HCT116 (cell line): ENCODE results near the gene DOK6. TPM values are rescaled to one million over a fixed set of nuclear protein-coding genes. Genes with fewer than 3 reads are reported as not detected.

Experiments
- ATAC-seq: fragments of 200-7000 bp; cut with Tn5 transposase; 2 replicates; pipeline ENCODE4 v1.9.1; 2020; ENCODE audit warnings: mild to moderate bottlenecking, moderate library complexity
- BruUV-seq: library from RNA; stranded (reverse); fragments of 400-500 nt; replicated peaks from 2 replicates; lab custom pipeline; 2021; lab: Mats Ljungman, UMichigan
- CTCF ChIA-PET: fragments of 300-600 bp; sonication (Branson Sonifier 250); formaldehyde crosslinking; loops from one replicate; lab custom pipeline; 2021; ENCODE audit warnings: antibody characterized with exemption; lab: Charles Lee
- POLR2A ChIA-PET: fragments of 300-600, 350-600 bp; sonication (Branson Sonifier 250); formaldehyde crosslinking; loops from one replicate; lab custom pipeline; 2021; ENCODE audit warnings: antibody characterized with exemption; lab: Charles Lee
- RAD21 ChIA-PET, 2 experiments: fragments of 300-600 bp; sonication (Branson Sonifier 250); formaldehyde crosslinking; loops; one replicate each; lab custom pipeline; 2023; ENCODE audit warnings: low total read pairs in 2 of 2; ENCODE audit not compliant: uncharacterized antibody in 2 of 2, unreplicated experiment in 2 of 2, low non-redundant PET in 1 of 2; lab: Charles Lee
- DNase-seq: peaks from one replicate; pipeline ENCODE4 v3.0.0-alpha.2; 2010; ENCODE audit warnings: low read depth, low spot score
- H2AFZ ChIP-seq: fragments of 200-600 bp; shearing (Covaris generic), sonication (generic); 2 replicates; pipeline ENCODE4 v1.6.1; 2017; ENCODE audit warnings: low read depth, mixed run types, mixed read lengths, antibody characterized with exemption, low read length; ENCODE audit not compliant: poor library complexity, severe bottlenecking
- H3K27ac ChIP-seq: 2 replicates; pipeline ENCODE4 v1.5.1; 2012; ENCODE audit warnings: low read depth, low read length
- H3K27me3 ChIP-seq: fragments of 200-600 bp; sonication (generic); 2 replicates; pipeline ENCODE4 v1.6.1; 2016; ENCODE audit warnings: mixed run types, low read length, mixed read lengths; ENCODE audit not compliant: insufficient read depth
- H3K36me3 ChIP-seq, 2 experiments: fragments of 200-500 bp in 1 of 2; fragments of 200-600 bp in 1 of 2; sonication (Bioruptor generic) in 1 of 2; sonication (generic) in 1 of 2; 2 replicates each; pipeline versions ENCODE4 v1.5.1 to v1.6.1; 2014 to 2016; ENCODE audit warnings: low read length in 2 of 2, inconsistent platforms in 1 of 2, mixed read lengths in 1 of 2, mixed run types in 1 of 2; ENCODE audit not compliant: insufficient read depth in 2 of 2, control insufficient read depth in 1 of 2
- H3K4me1 ChIP-seq, 2 experiments: fragments of 200-600 bp in 1 of 2; sonication (generic) in 1 of 2; 2 replicates each; pipeline versions ENCODE4 v1.5.1 to v1.6.1; 2012 to 2017; ENCODE audit warnings: low read length in 2 of 2, inconsistent platforms in 1 of 2, mild to moderate bottlenecking in 1 of 2, mixed read lengths in 1 of 2, mixed run types in 1 of 2, moderate library complexity in 1 of 2; ENCODE audit not compliant: insufficient read depth in 2 of 2, control insufficient read depth in 1 of 2
- H3K4me2 ChIP-seq: fragments of 200-600 bp; sonication (generic); 2 replicates; pipeline ENCODE4 v1.6.1; 2017; ENCODE audit warnings: mixed run types, low read length, mixed read lengths
- H3K4me3 ChIP-seq, 2 experiments: fragments of 200-600 bp in 1 of 2; sonication (generic) in 1 of 2; replicated peaks in 1 of 2; 2 replicates each; pipeline ENCODE4 v1.5.1; 2011 to 2016; ENCODE audit warnings: low read length in 2 of 2, control low read depth in 1 of 2, low read depth in 1 of 2, mild to moderate bottlenecking in 1 of 2, mixed read lengths in 1 of 2, mixed run types in 1 of 2
- H3K79me2 ChIP-seq: fragments of 200-600 bp; sonication (generic); 2 replicates; pipeline ENCODE4 v1.6.1; 2017; ENCODE audit warnings: mild to moderate bottlenecking, mixed run types, low read length, moderate library complexity, mixed read lengths; ENCODE audit not compliant: insufficient read depth
- H3K9ac ChIP-seq: fragments of 200-600 bp; sonication (generic); 2 replicates; pipeline ENCODE4 v1.6.1; 2016; ENCODE audit warnings: low read length, mixed read lengths
- H3K9me2 ChIP-seq: fragments of 200-600 bp; sonication (generic), shearing (Covaris generic); 2 replicates; pipeline ENCODE4 v1.6.1; 2017; ENCODE audit warnings: mixed run types, mild to moderate bottlenecking, moderate library complexity; ENCODE audit not compliant: insufficient read depth
- H3K9me3 ChIP-seq, 2 experiments: fragments of 200-500 bp in 1 of 2; fragments of 200-600 bp in 1 of 2; sonication (Bioruptor generic) in 1 of 2; sonication (generic) in 1 of 2; 2 replicates each; pipeline ENCODE4 v1.6.1; 2014 to 2017; ENCODE audit warnings: low read length in 2 of 2, mixed read lengths in 2 of 2, inconsistent platforms in 1 of 2, low read depth in 1 of 2, mild to moderate bottlenecking in 1 of 2, mixed run types in 1 of 2, moderate library complexity in 1 of 2; ENCODE audit not compliant: control insufficient read depth in 1 of 2, insufficient read depth in 1 of 2
- H4K20me1 ChIP-seq: fragments of 200-600 bp; sonication (generic), shearing (Covaris generic); 2 replicates; pipeline ENCODE4 v1.6.1; 2017; ENCODE audit warnings: mixed run types, mild to moderate bottlenecking, moderate library complexity; ENCODE audit not compliant: insufficient read depth
- ATF3 ChIP-seq: IDR thresholded peaks from 2 replicates; pipeline ENCODE4 v1.6.1; 2012
- CEBPB ChIP-seq: IDR thresholded peaks from 2 replicates; pipeline ENCODE4 v1.6.1; 2012; ENCODE audit warnings: low read depth
- EGR1 ChIP-seq: IDR thresholded peaks from 2 replicates; pipeline ENCODE4 v1.6.1; 2012; ENCODE audit warnings: low read depth
- EZH2 ChIP-seq: fragments of 200-600 bp; sonication (generic); IDR thresholded peaks from 2 replicates; pipeline ENCODE4 v1.6.1; 2017; ENCODE audit warnings: antibody characterized with exemption, mixed run types
- FOSL1 ChIP-seq: IDR thresholded peaks from 2 replicates; pipeline ENCODE4 v1.6.1; 2012; ENCODE audit warnings: low read depth
- POLR2A ChIP-seq: IDR thresholded peaks from 2 replicates; pipeline ENCODE4 v1.7.0; 2011; ENCODE audit warnings: borderline replicate concordance; ENCODE audit not compliant: insufficient read depth, insufficient read length; ENCODE audit errors: extremely low read depth
- POLR2AphosphoS5 ChIP-seq: IDR thresholded peaks from 2 replicates; pipeline ENCODE4 v1.6.1; 2011; ENCODE audit warnings: mild to moderate bottlenecking, low read depth, low read length, moderate library complexity
- RAD21 ChIP-seq: IDR thresholded peaks from 2 replicates; pipeline ENCODE4 v1.6.1; 2012; ENCODE audit warnings: low read depth, mild to moderate bottlenecking
- REST ChIP-seq: IDR thresholded peaks from 2 replicates; pipeline ENCODE4 v1.6.1; 2012; ENCODE audit warnings: low read depth
- SIN3A ChIP-seq: IDR thresholded peaks from 2 replicates; pipeline ENCODE4 v1.6.1; 2012; ENCODE audit warnings: low read depth
- SP1 ChIP-seq: IDR thresholded peaks from 2 replicates; pipeline ENCODE4 v1.6.1; 2012; ENCODE audit warnings: low read depth
- TCF7L2 ChIP-seq: IDR thresholded peaks from 2 replicates; pipeline ENCODE4 v1.7.0; 2011; ENCODE audit warnings: borderline replicate concordance, inconsistent platforms; ENCODE audit not compliant: insufficient read depth, insufficient read length; ENCODE audit errors: extremely low read depth
- YY1 ChIP-seq: IDR thresholded peaks from 2 replicates; pipeline ENCODE4 v1.6.1; 2011; ENCODE audit warnings: low read length, low read depth, moderate library complexity, mild to moderate bottlenecking; ENCODE audit not compliant: insufficient replicate concordance; ENCODE audit errors: extremely low read depth
- ZNF274 ChIP-seq: fragments of 200-500 bp; sonication (Bioruptor generic); IDR thresholded peaks from 2 replicates; pipeline ENCODE4 v1.6.1; 2014; ENCODE audit warnings: mild to moderate bottlenecking, low read depth, low read length, inconsistent platforms
- intact Hi-C: fragments of 100-400 bp; cut with micrococcal nuclease; formaldehyde crosslinking; loops from 2 replicates; pipeline ENCODE4 v1.10.0; 2022
- total RNA-seq: library from RNA; stranded (reverse); gene quantifications from one replicate; pipeline ENCODE4 v1.2.1, GENCODE V29; 2021; ENCODE audit not compliant: unreplicated experiment
- TF ChIP-seq, protein P1 (sequence below), 3 experiments: fragments of 200-600 bp in 1 of 3; sonication (generic) in 1 of 3; IDR thresholded peaks in 2 of 3; conservative IDR thresholded peaks in 1 of 3; 2 replicates each; pipeline ENCODE4 v1.5.1; 2012 to 2017; ENCODE audit warnings: low read depth in 2 of 3, low read length in 2 of 3, antibody characterized with exemption in 1 of 3, borderline replicate concordance in 1 of 3, control low read depth in 1 of 3, mild to moderate bottlenecking in 1 of 3, mixed read lengths in 1 of 3, mixed run types in 1 of 3, moderate library complexity in 1 of 3; ENCODE audit not compliant: insufficient read depth in 1 of 3
- TF ChIP-seq, protein P2 (sequence below): IDR thresholded peaks from 2 replicates; pipeline ENCODE4 v1.6.1; 2012

DOK6 gene
- total RNA-seq, 1 experiment from 2014 or later, result not detected

DNA sequence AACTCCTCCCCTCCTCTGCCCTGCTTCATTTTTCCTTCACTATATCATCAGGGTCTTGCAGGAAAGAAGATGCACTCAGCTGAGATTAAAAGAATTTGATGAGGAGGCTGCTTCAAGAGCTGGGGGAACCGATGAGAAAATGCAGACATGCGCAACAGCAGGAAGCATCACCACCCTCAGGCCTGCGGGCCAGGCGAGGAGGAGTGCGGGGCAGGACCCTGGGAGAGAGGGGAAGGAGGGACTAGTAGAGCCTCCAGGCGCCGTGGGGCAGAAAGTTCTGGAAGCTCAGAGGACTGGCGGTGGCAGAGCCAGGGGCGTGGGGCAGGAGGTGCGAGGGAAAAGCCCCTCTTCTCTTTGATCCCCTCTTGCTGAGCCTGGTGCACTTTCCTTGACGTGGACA is 438.8 kb downstream of the DOK6 start:
- H3K27ac ChIP-seq, result no peak overlapping the region
- 0 out of 2 replicates have a peak, but pooled peaks cover 7% of the 10 kb centered on the region for H3K27me3 ChIP-seq
- intact Hi-C loops, result no loop called here
- ChIA-PET POLR2A (interaction anchor here (0.7 kb wide), 1 partner anchor 10 kb away, joined by 4 read pairs; no protein-coding TSS in a partner anchor), RAD21 (no interaction called here), CTCF (no interaction called here)
- no peak for TF ChIP-seq REST
- TF ChIP-seq ATF3, result no peak
- H3K9me3 ChIP-seq, result no peaks in the 10 kb centered on the region
- H3K4me3 ChIP-seq, result no peak overlapping the region
- peaks cover 0 to 10% of the 10 kb centered on the region in 2 experiments; a peak in 2 of 4 replicates for H3K4me1 ChIP-seq
- no peaks in the 10 kb centered on the region for H3K36me3 ChIP-seq
- no peak for ATAC-seq
- no peaks in the 10 kb centered on the region for H4K20me1 ChIP-seq
- no TSS peak for BruUV-seq
- no peak overlapping the region for H2AFZ ChIP-seq
- no peaks in the 10 kb centered on the region for H3K79me2 ChIP-seq
- no peaks in the 10 kb centered on the region; the same call in 1 of the 2 replicates for H3K9me2 ChIP-seq
- no peak for DNase-seq
- H3K4me2 ChIP-seq, result no peak overlapping the region
- H3K9ac ChIP-seq, result no peak overlapping the region

DNA sequence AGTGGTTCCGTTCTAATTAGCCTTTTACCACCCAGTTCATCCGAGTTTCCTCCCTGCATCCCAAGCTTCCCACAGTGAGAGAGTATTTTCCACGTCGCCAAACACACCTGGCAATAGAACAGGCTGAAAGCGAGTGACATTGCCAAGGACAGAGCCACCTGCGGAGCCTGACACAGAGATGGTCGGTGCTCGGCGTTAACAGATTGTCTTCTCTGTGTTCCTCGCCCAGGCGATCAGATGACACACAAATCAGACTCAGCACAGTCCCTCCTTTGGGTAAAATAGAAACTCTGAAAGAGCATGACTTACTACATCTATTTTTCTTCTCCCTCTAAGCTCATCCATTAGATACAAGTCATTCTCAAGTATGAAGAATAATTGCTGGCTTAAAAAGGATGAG is 439.3 kb downstream of the DOK6 start:
- no peak overlapping the region for H3K4me3 ChIP-seq
- no peak overlapping the region for H2AFZ ChIP-seq
- no peaks in the 10 kb centered on the region; the same call in 1 of the 2 replicates for H3K9me2 ChIP-seq
- H4K20me1 ChIP-seq, result no peaks in the 10 kb centered on the region
- intact Hi-C loops, result no loop called here
- no peak for ATAC-seq
- no peaks in the 10 kb centered on the region for H3K36me3 ChIP-seq
- DNase-seq, result no peak
- H3K27me3 ChIP-seq, result 0 out of 2 replicates have a peak, but pooled peaks cover 7% of the 10 kb centered on the region
- ChIA-PET CTCF (no interaction called here), POLR2A (no interaction called here), RAD21 (no interaction called here)
- H3K4me1 ChIP-seq, result peaks cover 0 to 10% of the 10 kb centered on the region in 2 experiments; a peak in 2 of 4 replicates
- no TSS peak for BruUV-seq
- H3K4me2 ChIP-seq, result no peak overlapping the region
- H3K9me3 ChIP-seq, result no peaks in the 10 kb centered on the region
- no peak overlapping the region for H3K9ac ChIP-seq
- no peaks in the 10 kb centered on the region for H3K79me2 ChIP-seq
- no peak overlapping the region for H3K27ac ChIP-seq
- TF ChIP-seq SIN3A (no peak), YY1 (no peak), ZNF274 (no peak), POLR2AphosphoS5 (no peak), EGR1 (no peak), TCF7L2 (no peak), RAD21 (no peak), POLR2A (no peak), SP1 (no peak), FOSL1 (no peak), EZH2 (no peak), CEBPB (no peak)
- TF ChIP-seq, protein P1, sequence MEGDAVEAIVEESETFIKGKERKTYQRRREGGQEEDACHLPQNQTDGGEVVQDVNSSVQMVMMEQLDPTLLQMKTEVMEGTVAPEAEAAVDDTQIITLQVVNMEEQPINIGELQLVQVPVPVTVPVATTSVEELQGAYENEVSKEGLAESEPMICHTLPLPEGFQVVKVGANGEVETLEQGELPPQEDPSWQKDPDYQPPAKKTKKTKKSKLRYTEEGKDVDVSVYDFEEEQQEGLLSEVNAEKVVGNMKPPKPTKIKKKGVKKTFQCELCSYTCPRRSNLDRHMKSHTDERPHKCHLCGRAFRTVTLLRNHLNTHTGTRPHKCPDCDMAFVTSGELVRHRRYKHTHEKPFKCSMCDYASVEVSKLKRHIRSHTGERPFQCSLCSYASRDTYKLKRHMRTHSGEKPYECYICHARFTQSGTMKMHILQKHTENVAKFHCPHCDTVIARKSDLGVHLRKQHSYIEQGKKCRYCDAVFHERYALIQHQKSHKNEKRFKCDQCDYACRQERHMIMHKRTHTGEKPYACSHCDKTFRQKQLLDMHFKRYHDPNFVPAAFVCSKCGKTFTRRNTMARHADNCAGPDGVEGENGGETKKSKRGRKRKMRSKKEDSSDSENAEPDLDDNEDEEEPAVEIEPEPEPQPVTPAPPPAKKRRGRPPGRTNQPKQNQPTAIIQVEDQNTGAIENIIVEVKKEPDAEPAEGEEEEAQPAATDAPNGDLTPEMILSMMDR (IDR thresholded peaks at IDR 0.05 in 2 of 3, conservative IDR thresholded peaks at IDR 0.05 in 1 of 3; ENCODE audit: borderline replicate concordance in 1 of 3, insufficient read depth in 1 of 3, low read depth in 2 of 3, low read length in 2 of 3), result no peak
- TF ChIP-seq, protein P2, sequence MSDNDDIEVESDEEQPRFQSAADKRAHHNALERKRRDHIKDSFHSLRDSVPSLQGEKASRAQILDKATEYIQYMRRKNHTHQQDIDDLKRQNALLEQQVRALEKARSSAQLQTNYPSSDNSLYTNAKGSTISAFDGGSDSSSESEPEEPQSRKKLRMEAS, result no peak
